ENCODE data around the gene UTS2B.
A peak's percentile ranks its signal among the peaks of the same experiment; 100 is the strongest.
"Not testable (repeated sequence)": the region's sequence is repeated elsewhere in the genome, so short reads cannot be mapped to it uniquely, and the experiment has no call there.

The UTS2B gene

DNA sequence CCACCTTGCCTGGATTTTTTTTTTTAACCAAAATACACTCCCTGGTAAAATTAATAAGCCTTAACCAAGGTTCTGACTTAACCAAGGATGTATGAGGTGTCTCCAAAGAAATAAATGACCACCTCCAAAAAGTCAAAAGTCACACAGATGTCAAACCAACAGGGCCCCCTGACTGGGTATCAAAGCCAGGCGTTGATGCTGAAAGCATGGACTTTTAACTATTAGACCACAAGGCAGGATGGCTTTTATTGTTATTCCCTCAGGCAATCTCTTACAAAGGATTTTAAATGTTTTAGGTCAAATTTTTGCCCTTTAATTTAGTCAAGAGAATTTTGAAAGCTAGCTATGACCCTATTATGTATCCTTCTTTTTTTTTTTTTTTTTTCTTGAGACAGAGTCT, 70.8 kb downstream of the UTS2B start:
- H3K79me2 ChIP-seq (ENCODE audit: control insufficient read depth, insufficient read depth, low read length, unreplicated experiment), result no peaks in the 10 kb centered on the region
- no peak overlapping the region; the same call in 1 of the 2 replicates for H3K4me3 ChIP-seq (ENCODE audit: low read depth, low read length)
- no peak overlapping the region for H3K27ac ChIP-seq (ENCODE audit: low read depth, low read length)
- no peaks in the 10 kb centered on the region for H3K36me3 ChIP-seq (ENCODE audit: insufficient read depth, low read length)
- no peaks in the 10 kb centered on the region for H3K27me3 ChIP-seq (ENCODE audit: insufficient read depth, low read length)
- peaks cover 7% of the 10 kb centered on the region for H3K4me1 ChIP-seq (ENCODE audit: control insufficient read depth, insufficient read depth, low read length, unreplicated experiment)
- H2AFZ ChIP-seq (ENCODE audit: low read length, unreplicated experiment), result peak overlapping the region; percentile 99

DNA sequence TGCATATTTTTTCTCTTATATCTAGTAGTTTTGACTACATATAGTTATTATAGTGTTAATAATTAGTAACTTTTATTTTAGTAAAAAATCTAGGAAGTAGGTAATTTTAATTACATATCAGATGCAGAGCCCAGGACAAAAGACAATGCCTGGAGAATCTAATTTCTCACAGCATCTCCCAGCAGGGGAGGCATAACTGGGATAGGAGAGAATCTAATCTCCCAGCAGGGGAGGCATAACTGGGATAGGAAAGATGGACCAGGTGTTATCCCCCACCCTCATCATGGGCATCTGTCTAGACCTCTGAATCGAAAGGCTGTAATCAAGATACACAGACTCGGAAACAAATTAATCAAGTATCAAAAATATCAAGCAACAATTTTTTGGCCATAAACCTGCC, 73.0 kb downstream of the UTS2B start:
- Histone ChIP-seq H3K4me3 (ENCODE audit: low read depth, low read length) (no peak overlapping the region), H3K4me1 (ENCODE audit: control insufficient read depth, insufficient read depth, low read length, unreplicated experiment) (peaks cover 7% of the 10 kb centered on the region)

DNA sequence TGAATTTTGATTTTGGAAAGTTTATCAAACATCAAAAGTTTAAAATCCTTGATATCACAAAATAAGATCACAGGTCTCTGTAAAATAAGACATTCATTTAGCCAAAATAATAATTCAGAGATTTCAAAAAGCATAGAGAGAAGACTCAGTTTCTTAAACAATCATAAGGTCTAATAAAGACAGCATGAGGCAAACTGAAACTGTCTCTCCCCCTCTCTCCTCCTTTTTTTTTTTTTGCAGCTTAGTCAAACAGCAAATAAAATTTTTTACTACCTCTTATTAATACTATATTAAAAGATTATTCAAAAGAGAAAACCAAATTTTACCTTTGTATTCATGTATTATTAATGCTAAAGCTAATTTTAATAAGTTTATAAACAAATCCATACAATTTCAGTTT, 73.9 kb downstream of the UTS2B start:
- Histone ChIP-seq H2AFZ (ENCODE audit: low read length, unreplicated experiment) (peak overlapping the region; percentile 94), H3K4me1 (ENCODE audit: control insufficient read depth, insufficient read depth, low read length, unreplicated experiment) (peaks cover 7% of the 10 kb centered on the region), H3K36me3 (ENCODE audit: insufficient read depth, low read length) (no peaks in the 10 kb centered on the region), H3K27ac (ENCODE audit: low read depth, low read length) (no peak overlapping the region), H3K4me3 (ENCODE audit: low read depth, low read length) (peak overlapping the region; percentile 56), H3K79me2 (ENCODE audit: control insufficient read depth, insufficient read depth, low read length, unreplicated experiment) (no peaks in the 10 kb centered on the region), H3K27me3 (ENCODE audit: insufficient read depth, low read length) (no peaks in the 10 kb centered on the region)

More for the DNA sequence above, 73.0 kb downstream of the UTS2B start:
- Histone ChIP-seq H2AFZ (ENCODE audit: low read length, unreplicated experiment) (no peak overlapping the region), H3K27me3 (ENCODE audit: insufficient read depth, low read length) (no peaks in the 10 kb centered on the region), H3K27ac (ENCODE audit: low read depth, low read length) (no peak overlapping the region), H3K36me3 (ENCODE audit: insufficient read depth, low read length) (no peaks in the 10 kb centered on the region), H3K79me2 (ENCODE audit: control insufficient read depth, insufficient read depth, low read length, unreplicated experiment) (no peaks in the 10 kb centered on the region)

DNA sequence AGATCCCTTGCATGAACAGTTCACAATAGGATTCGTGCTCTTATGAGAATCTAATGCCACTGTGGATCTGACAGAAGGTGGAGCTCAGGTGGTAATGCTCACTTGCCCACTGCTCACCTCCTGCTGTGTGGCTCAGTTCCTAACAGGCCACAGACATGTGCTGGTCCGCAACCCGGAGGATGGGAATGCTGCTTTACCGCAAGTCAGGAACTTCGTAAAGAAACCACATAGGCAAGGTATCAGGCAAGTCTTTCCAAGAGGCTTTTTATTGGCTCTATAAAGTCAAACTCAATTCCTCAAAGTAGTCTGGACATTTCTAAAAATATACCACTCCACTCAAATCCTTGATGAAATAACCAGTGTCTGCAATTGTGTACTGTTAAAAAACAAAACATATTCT, 75.2 kb downstream of the UTS2B start:
- H3K27ac ChIP-seq (ENCODE audit: low read depth, low read length), result no peak overlapping the region
- no peaks in the 10 kb centered on the region for H3K79me2 ChIP-seq (ENCODE audit: control insufficient read depth, insufficient read depth, low read length, unreplicated experiment)
- H3K36me3 ChIP-seq (ENCODE audit: insufficient read depth, low read length), result no peaks in the 10 kb centered on the region
- peaks cover 7% of the 10 kb centered on the region for H3K4me1 ChIP-seq (ENCODE audit: control insufficient read depth, insufficient read depth, low read length, unreplicated experiment)
- no peak overlapping the region for H2AFZ ChIP-seq (ENCODE audit: low read length, unreplicated experiment)
- H3K27me3 ChIP-seq (ENCODE audit: insufficient read depth, low read length), result no peaks in the 10 kb centered on the region
- no peak overlapping the region for H3K4me3 ChIP-seq (ENCODE audit: low read depth, low read length)

DNA sequence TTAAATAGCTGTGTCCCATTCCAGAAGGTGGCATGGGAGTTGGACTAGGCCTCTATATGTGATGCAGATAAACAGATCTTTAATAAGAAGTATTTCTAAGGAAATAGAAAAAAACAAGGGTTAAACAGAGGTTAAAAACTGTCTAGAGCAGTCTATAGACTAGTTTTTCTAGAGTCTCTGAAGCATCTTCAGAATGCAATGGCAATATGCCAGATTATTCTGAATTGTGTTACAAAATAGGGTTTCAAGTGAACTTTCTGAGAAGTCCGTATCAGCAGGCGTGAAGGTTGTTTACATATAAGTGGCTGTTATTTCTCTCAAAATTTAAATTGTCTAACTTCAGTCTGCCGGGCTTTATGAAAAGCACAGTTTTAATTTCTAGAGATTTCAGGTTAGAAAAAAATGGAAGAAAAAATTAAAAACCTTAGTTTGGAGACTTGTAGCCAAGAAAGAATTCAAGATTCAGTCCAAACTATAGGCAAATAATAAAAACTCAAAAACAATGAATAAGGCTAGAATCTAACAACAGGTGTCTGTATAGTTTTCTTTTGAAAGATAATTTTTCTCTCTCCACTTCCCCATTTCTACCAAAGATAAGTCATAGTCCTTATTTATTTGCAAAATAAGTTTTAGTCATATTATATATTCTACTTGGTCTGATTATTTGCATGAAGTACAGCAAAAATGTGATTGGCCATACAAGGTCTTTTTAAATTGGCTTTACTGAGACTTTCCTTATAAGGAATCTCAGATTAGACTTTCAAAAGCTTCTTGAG, 76.0 kb downstream of the UTS2B start:
- Histone ChIP-seq H3K79me2 (ENCODE audit: control insufficient read depth, insufficient read depth, low read length, unreplicated experiment) (no peaks in the 10 kb centered on the region), H3K4me1 (ENCODE audit: control insufficient read depth, insufficient read depth, low read length, unreplicated experiment) (peaks cover 7% of the 10 kb centered on the region), H3K27ac (ENCODE audit: low read depth, low read length) (no peak overlapping the region), H3K36me3 (ENCODE audit: insufficient read depth, low read length) (no peaks in the 10 kb centered on the region), H3K4me3 (ENCODE audit: low read depth, low read length) (no peak overlapping the region), H3K27me3 (ENCODE audit: insufficient read depth, low read length) (no peaks in the 10 kb centered on the region), H2AFZ (ENCODE audit: low read length, unreplicated experiment) (no peak overlapping the region)

DNA sequence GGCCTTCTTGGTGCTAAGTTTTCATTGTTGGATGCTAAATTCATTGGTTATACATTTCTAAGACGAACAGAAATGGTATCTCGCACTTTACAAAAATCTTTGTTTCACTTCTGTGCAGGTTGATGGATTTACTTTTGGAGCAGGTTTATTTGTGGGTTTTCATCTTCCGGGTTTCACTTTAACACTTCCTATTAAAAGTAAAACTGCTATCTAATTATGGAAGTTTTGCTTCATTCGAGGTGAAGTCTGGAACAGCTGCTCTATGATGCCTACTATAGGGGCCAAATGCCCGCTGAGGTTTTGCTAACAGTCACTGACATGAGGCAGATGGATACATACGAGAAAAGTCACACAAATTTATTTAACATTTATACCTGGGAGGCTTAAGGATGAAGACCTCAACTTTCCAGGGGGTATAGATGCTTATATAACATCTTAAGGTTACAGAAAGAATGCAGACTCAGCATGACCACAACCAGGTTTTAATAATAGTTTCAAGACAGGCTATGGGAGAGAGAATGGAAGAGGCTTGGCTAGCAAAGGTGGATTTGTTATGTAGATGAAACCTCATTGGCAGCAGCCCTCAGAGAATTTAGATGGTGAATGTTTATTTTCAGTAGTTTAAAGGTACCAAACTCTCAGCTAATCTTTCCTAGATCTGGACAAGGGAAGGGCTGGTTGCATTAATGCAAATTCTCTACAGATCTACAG, 77.1 kb downstream of the UTS2B start:
- Histone ChIP-seq H3K27me3 (ENCODE audit: insufficient read depth, low read length) (no peaks in the 10 kb centered on the region), H3K79me2 (ENCODE audit: control insufficient read depth, insufficient read depth, low read length, unreplicated experiment) (no peaks in the 10 kb centered on the region), H3K36me3 (ENCODE audit: insufficient read depth, low read length) (no peaks in the 10 kb centered on the region), H2AFZ (ENCODE audit: low read length, unreplicated experiment) (no peak overlapping the region), H3K27ac (ENCODE audit: low read depth, low read length) (no peak overlapping the region), H3K4me1 (ENCODE audit: control insufficient read depth, insufficient read depth, low read length, unreplicated experiment) (peaks cover 7% of the 10 kb centered on the region), H3K4me3 (ENCODE audit: low read depth, low read length) (no peak overlapping the region)

DNA sequence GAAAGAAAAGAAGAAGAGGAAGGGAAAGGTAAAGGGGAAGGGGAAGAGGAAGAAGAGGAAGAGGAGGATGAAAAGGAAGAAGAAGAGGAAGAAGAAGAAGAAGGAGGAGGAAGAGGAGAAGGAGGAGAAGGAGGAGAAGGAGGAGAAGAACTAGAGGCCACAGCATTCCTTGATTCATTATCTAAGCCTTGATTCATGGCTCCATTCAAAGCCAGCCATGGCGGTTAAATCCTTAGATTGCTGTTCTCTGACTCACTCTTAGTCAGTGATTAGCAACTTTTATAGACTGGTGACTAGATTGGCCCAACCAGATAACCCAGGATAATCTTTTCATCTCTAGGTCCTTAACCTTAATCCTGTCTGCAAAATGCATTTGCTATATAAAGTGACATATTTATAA, 83.7 kb downstream of the UTS2B start:
- Histone ChIP-seq H3K4me1 (ENCODE audit: control insufficient read depth, insufficient read depth, low read length, unreplicated experiment) (peaks cover 4% of the 10 kb centered on the region), H3K36me3 (ENCODE audit: insufficient read depth, low read length) (no peaks in the 10 kb centered on the region), H3K79me2 (ENCODE audit: control insufficient read depth, insufficient read depth, low read length, unreplicated experiment) (no peaks in the 10 kb centered on the region), H3K27ac (ENCODE audit: low read depth, low read length) (no peak overlapping the region), H3K27me3 (ENCODE audit: insufficient read depth, low read length) (no peaks in the 10 kb centered on the region), H2AFZ (ENCODE audit: low read length, unreplicated experiment) (peak overlapping the region; percentile 6), H3K4me3 (ENCODE audit: low read depth, low read length) (no peak overlapping the region)

DNA sequence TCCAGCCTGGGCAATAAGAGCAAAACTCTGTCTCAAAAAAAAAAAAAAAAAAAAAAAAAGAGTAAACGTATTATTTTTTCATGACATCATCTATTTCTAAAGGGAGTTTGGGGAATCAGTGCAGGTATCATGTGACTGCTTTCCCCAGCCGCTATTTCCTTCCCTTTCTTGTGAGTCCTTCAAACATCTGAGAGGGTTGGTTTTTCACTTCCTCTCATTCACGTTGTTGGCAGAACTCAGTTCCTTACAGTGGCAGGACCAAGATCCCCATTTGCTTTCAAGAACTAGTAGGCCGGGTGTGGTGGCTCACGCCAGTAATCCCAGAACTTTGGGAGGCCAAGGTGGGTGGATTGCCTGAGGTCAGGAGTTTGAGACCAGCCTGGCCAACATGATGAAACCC, 84.3 kb downstream of the UTS2B start:
- H3K27ac ChIP-seq (ENCODE audit: low read depth, low read length); H3K27me3 ChIP-seq (ENCODE audit: insufficient read depth, low read length); H3K79me2 ChIP-seq (ENCODE audit: control insufficient read depth, insufficient read depth, low read length, unreplicated experiment); H2AFZ ChIP-seq (ENCODE audit: low read length, unreplicated experiment); H3K36me3 ChIP-seq (ENCODE audit: insufficient read depth, low read length); H3K4me1 ChIP-seq (ENCODE audit: control insufficient read depth, insufficient read depth, low read length, unreplicated experiment); H3K4me3 ChIP-seq (ENCODE audit: low read depth, low read length): not testable (repeated sequence)

DNA sequence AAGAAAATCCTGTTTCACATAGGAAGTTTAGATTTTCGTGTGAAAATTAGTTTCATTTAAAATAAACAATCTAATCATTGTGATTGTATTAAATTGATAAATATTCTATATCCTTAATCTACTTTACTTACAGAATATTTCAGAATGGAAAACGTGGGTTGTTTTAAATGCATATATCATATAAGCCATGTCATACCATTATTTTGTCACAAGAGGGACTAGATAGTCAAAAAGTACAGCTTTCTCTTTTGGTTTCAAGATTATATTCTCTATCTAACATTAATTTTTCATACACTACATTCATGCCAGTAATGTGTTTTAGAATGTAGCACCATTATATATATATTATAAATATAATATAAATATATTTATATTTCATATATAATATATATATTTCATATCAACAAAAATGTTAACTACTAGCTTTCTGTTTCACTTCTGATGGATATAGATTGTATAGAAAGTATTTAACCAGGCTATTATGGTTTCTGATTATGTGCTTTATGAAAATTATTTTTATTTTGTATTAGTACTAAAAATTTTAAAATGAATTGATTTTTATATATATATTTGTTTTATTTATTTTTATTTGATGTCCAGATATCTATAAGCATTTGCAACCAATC, 86.0 kb downstream of the UTS2B start:
- no peaks in the 10 kb centered on the region for H3K27me3 ChIP-seq (ENCODE audit: insufficient read depth, low read length)
- H3K79me2 ChIP-seq (ENCODE audit: control insufficient read depth, insufficient read depth, low read length, unreplicated experiment), result no peaks in the 10 kb centered on the region
- H3K4me3 ChIP-seq (ENCODE audit: low read depth, low read length), result no peak overlapping the region
- no peaks in the 10 kb centered on the region for H3K36me3 ChIP-seq (ENCODE audit: insufficient read depth, low read length)
- peak overlapping the region; percentile 99 for H2AFZ ChIP-seq (ENCODE audit: low read length, unreplicated experiment)
- H3K4me1 ChIP-seq (ENCODE audit: control insufficient read depth, insufficient read depth, low read length, unreplicated experiment), result peaks cover 7% of the 10 kb centered on the region
- no peak overlapping the region for H3K27ac ChIP-seq (ENCODE audit: low read depth, low read length)

DNA sequence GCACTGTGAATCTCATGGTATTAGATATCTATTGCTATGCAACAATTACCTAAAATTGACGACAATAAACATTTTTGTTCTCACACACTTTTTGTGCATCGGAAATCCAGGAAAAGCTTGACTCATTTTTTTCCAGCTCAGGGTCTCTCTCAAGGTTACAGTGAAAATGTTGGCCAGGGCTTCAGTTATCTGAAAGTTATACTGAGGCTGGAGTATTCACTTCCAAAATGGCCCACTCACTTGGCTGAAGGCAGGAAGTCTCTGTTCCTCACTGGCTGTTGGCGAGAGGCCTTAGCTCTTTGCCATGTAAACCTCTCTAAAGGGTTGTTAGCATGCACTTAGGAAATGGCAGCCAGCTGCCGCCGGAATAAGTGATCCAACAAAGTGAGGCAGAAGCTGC, 89.8 kb downstream of the UTS2B start:
- Histone ChIP-seq H3K4me3 (ENCODE audit: low read depth, low read length) (no peak overlapping the region), H3K27ac (ENCODE audit: low read depth, low read length) (no peak overlapping the region), H3K27me3 (ENCODE audit: insufficient read depth, low read length) (no peaks in the 10 kb centered on the region), H3K79me2 (ENCODE audit: control insufficient read depth, insufficient read depth, low read length, unreplicated experiment) (no peaks in the 10 kb centered on the region), H3K4me1 (ENCODE audit: control insufficient read depth, insufficient read depth, low read length, unreplicated experiment) (peaks cover 41% of the 10 kb centered on the region), H3K36me3 (ENCODE audit: insufficient read depth, low read length) (no peaks in the 10 kb centered on the region), H2AFZ (ENCODE audit: low read length, unreplicated experiment) (peak overlapping the region; percentile 70)
